CD4-positive, alpha-beta T cell (primary cell): ENCODE measurements around the gene TBC1D22A. TPM values are rescaled to one million over a fixed set of nuclear protein-coding genes. Genes with fewer than 3 reads are reported as not detected.

Source experiments
- ATAC-seq: fragments of 200-7000 bp; cut with Tn5 transposase; one replicate; pipeline ENCODE4 v1.10.0; 2022; ENCODE audit warnings: mild to moderate bottlenecking; ENCODE audit not compliant: poor library complexity
- CTCF ChIA-PET: fragments of 350-600 bp; sonication (Branson Sonifier 250); formaldehyde crosslinking; loops from one replicate; lab custom pipeline; 2021; ENCODE audit warnings: antibody characterized with exemption, inconsistent platforms; lab: Charles Lee
- POLR2A ChIA-PET: fragments of 350-600 bp; sonication (Branson Sonifier 250); formaldehyde crosslinking; loops from one replicate; lab custom pipeline; 2021; ENCODE audit warnings: antibody characterized with exemption, inconsistent platforms; lab: Charles Lee
- DNase-seq, 14 experiments: peaks; one replicate each; pipeline ENCODE4 v3.0.0-alpha.2; 2013 to 2020; ENCODE audit warnings: mixed read lengths in 2 of 14
- H3K27ac ChIP-seq, 2 donors: one replicate each; pipeline versions ENCODE4 v1.5.1 to v1.7.0; 2013; ENCODE audit warnings: low read length in 2 of 2, low read depth in 1 of 2, mild to moderate bottlenecking in 1 of 2
- H3K27me3 ChIP-seq, 2 experiments: 1 replicate in 1 of 2; 2 replicates in 1 of 2; pipeline versions ENCODE4 v1.6.1 to v1.7.0; 2013; ENCODE audit warnings: low read length in 2 of 2, control low read depth in 1 of 2, mild to moderate bottlenecking in 1 of 2, moderate library complexity in 1 of 2; ENCODE audit not compliant: insufficient read depth in 2 of 2, control insufficient read depth in 1 of 2
- H3K36me3 ChIP-seq: one replicate; pipeline ENCODE4 v1.6.1; 2013; ENCODE audit warnings: low read length, control low read depth; ENCODE audit not compliant: insufficient read depth
- H3K4me1 ChIP-seq: one replicate; pipeline ENCODE4 v1.6.1; 2013; ENCODE audit warnings: low read length, control low read depth; ENCODE audit not compliant: insufficient read depth
- H3K4me3 ChIP-seq: one replicate; pipeline ENCODE4 v1.5.1; 2013; ENCODE audit warnings: mild to moderate bottlenecking, low read length, moderate library complexity
- H3K9me3 ChIP-seq, 2 experiments: 1 replicate in 1 of 2; 2 replicates in 1 of 2; pipeline versions ENCODE4 v1.6.1 to v1.7.0; 2013; ENCODE audit warnings: low read length in 2 of 2, mild to moderate bottlenecking in 2 of 2, control low read depth in 1 of 2, moderate library complexity in 1 of 2; ENCODE audit not compliant: control insufficient read depth in 1 of 2, insufficient read depth in 1 of 2
- H3K27ac Mint-ChIP-seq: one replicate; pipeline ENCODE4 v1.8.0; 2020; ENCODE audit warnings: mixed read lengths
- H3K27me3 Mint-ChIP-seq: one replicate; pipeline ENCODE4 v1.8.0; 2021; ENCODE audit warnings: mixed read lengths
- H3K36me3 Mint-ChIP-seq: one replicate; pipeline ENCODE4 v1.8.0; 2021; ENCODE audit warnings: low read depth, mixed read lengths
- H3K4me1 Mint-ChIP-seq: one replicate; pipeline ENCODE4 v1.8.0; 2021; ENCODE audit warnings: low read depth, mixed read lengths
- H3K4me3 Mint-ChIP-seq: one replicate; pipeline ENCODE4 v1.8.0; 2020; ENCODE audit warnings: mild to moderate bottlenecking, mixed read lengths
- H3K9me3 Mint-ChIP-seq: one replicate; pipeline ENCODE4 v1.8.0; 2020; ENCODE audit warnings: mixed read lengths
- intact Hi-C, 2 experiments: fragments of 100-400 bp; cut with DNase I in 1 of 2; cut with micrococcal nuclease in 1 of 2; formaldehyde crosslinking; loops; one replicate each; pipeline versions ENCODE4 v1.15.1 to v1.9.0; 2023 to 2025; cut with DNase I, micrococcal nuclease
- total RNA-seq, 174 experiments: library from RNA in 2 of 174; stranded (reverse) in 2 of 174; gene quantifications; one replicate each; pipeline ENCODE4 v1.2.3 and lab custom pipeline; 2021 to 2026
- TF ChIP-seq, protein P1 (sequence below): fragments of 200-600 bp; IDR thresholded peaks from one replicate; pipeline ENCODE4 v1.8.0; 2022; ENCODE audit warnings: antibody characterized with exemption, mild to moderate bottlenecking

The TBC1D22A gene
- total RNA-seq, 2 experiments from 2014 or later: 27.1 to 31.7 TPM

DNA sequence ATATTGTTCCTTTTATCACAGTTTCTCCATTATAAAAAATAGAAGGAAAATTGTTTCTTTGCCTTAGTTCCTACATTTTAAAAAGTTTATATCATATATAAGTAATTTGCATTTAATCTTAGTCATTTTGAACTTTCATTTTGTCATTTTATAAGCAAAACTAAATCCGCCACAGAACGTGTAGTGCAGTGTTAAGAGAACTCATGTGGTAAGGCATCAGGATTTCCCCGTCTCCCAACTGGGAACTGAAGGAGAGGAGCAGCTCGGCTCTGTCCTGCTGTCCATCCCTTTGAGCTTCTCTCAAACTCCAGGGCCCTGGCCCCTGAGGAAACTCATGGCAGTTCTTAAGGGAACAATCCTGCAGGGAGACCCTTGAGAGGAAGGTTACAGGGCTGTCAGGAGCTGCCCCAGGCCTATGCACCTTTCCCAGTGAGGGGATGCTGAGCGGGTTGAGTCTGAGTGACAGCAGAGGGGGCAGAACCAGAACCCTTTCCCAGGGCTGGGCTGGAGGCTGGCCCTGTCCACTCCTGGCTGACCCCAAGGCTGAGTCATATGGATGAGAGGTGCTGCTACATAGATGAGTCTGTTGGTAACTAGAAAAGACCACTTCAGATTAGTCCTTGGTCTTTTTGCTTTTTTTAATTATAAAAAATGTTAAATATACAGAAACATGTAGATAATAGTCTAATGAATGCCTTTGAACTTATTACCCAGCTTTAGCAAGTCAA lies 333.1 kb downstream of the TBC1D22A start:
- ATAC-seq (no peak), DNase-seq (no peak)
- Histone ChIP-seq H3K9me3 (peaks cover 0 to 22% of the 10 kb centered on the region in 2 experiments), H3K4me1 (peaks cover 9% of the 10 kb centered on the region), H3K27ac (no peak overlapping the region), H3K36me3 (no peaks in the 10 kb centered on the region), H3K27me3 (no peaks in the 10 kb centered on the region), H3K4me3 (no peak overlapping the region)
- Mint-ChIP-seq H3K36me3 (peaks cover 30% of the 10 kb centered on the region), H3K4me3 (no peak overlapping the region), H3K27ac (no peak overlapping the region), H3K9me3 (no peaks in the 10 kb centered on the region), H3K27me3 (no peaks in the 10 kb centered on the region), H3K4me1 (peaks cover 24% of the 10 kb centered on the region)
- ChIA-PET CTCF (no interaction called here), POLR2A (no interaction called here)
- TF ChIP-seq, protein P1, sequence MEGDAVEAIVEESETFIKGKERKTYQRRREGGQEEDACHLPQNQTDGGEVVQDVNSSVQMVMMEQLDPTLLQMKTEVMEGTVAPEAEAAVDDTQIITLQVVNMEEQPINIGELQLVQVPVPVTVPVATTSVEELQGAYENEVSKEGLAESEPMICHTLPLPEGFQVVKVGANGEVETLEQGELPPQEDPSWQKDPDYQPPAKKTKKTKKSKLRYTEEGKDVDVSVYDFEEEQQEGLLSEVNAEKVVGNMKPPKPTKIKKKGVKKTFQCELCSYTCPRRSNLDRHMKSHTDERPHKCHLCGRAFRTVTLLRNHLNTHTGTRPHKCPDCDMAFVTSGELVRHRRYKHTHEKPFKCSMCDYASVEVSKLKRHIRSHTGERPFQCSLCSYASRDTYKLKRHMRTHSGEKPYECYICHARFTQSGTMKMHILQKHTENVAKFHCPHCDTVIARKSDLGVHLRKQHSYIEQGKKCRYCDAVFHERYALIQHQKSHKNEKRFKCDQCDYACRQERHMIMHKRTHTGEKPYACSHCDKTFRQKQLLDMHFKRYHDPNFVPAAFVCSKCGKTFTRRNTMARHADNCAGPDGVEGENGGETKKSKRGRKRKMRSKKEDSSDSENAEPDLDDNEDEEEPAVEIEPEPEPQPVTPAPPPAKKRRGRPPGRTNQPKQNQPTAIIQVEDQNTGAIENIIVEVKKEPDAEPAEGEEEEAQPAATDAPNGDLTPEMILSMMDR: no peak
- intact Hi-C loops: no loop called here

- H3K4me1 Mint-ChIP-seq: peaks cover 15% of the 10 kb centered on the region
- TF ChIP-seq, protein P1: no peak
- H3K27ac Mint-ChIP-seq: no peak overlapping the region
- intact Hi-C loops: no loop called here
- ATAC-seq (no peak), DNase-seq (no peak)
- H3K4me3 Mint-ChIP-seq: no peak overlapping the region
- H3K27me3 Mint-ChIP-seq: no peaks in the 10 kb centered on the region
- Histone ChIP-seq H3K27me3 (no peaks in the 10 kb centered on the region), H3K4me3 (no peak overlapping the region), H3K27ac (no peak overlapping the region), H3K9me3 (peaks cover 0 to 4% of the 10 kb centered on the region in 2 experiments), H3K4me1 (no peaks in the 10 kb centered on the region), H3K36me3 (no peaks in the 10 kb centered on the region)
- ChIA-PET CTCF (no interaction called here), POLR2A (no interaction called here)
- peaks cover 25% of the 10 kb centered on the region for H3K36me3 Mint-ChIP-seq
- no peaks in the 10 kb centered on the region for H3K9me3 Mint-ChIP-seq
Measured at GRCh38 chr22:47098121-47098520, 335.7 kb downstream of the TBC1D22A start.

- Histone ChIP-seq H3K4me3 (no peak overlapping the region), H3K27ac (no peak overlapping the region), H3K36me3 (no peaks in the 10 kb centered on the region), H3K27me3 (no peaks in the 10 kb centered on the region), H3K9me3 (no peaks in the 10 kb centered on the region), H3K4me1 (no peaks in the 10 kb centered on the region)
- ATAC-seq: no peak
- TF ChIP-seq, protein P1: no peak
- Mint-ChIP-seq H3K36me3 (peaks cover 25% of the 10 kb centered on the region), H3K27ac (no peak overlapping the region), H3K9me3 (no peaks in the 10 kb centered on the region), H3K4me1 (peaks cover 15% of the 10 kb centered on the region), H3K4me3 (no peak overlapping the region), H3K27me3 (no peaks in the 10 kb centered on the region)
- ChIA-PET CTCF (no interaction called here), POLR2A (no interaction called here)
- intact Hi-C loops: no loop called here
- no peak for DNase-seq
Measured at GRCh38 chr22:47098554-47098953, 336.1 kb downstream of the TBC1D22A start.
